NOMO-1 (cell line): ENCODE results near the gene GSE1.

ENCODE experiments used
- DNase-seq, 2 experiments: peaks; one replicate each; lab custom pipeline; 2025; ENCODE audit not compliant: unreplicated experiment in 2 of 2; lab: John Stamatoyannopoulos, UW

The GSE1 gene

GRCh38 chr16:85631230-85631629 is 18.1 kb downstream of the GSE1 start:
- no peak for DNase-seq

GRCh38 chr16:85631802-85632393 is 18.8 kb downstream of the GSE1 start:
- no peak for DNase-seq

GRCh38 chr16:85632709-85633437 is 19.8 kb downstream of the GSE1 start:
- no peak for DNase-seq

GRCh38 chr16:85633438-85633743 is 20.3 kb downstream of the GSE1 start:
- DNase-seq: no peak

- no peak for DNase-seq
These were observed 20.8 kb downstream of the GSE1 start for GRCh38 chr16:85633888-85634287.

- no peak for DNase-seq
These were observed 21.8 kb downstream of the GSE1 start for GRCh38 chr16:85634747-85635544.

- DNase-seq: no peak
These were observed 22.5 kb downstream of the GSE1 start for GRCh38 chr16:85635545-85636140.

GRCh38 chr16:85636234-85636812 is 23.2 kb downstream of the GSE1 start:
- no peak for DNase-seq

- no peak for DNase-seq
These were observed 24.1 kb downstream of the GSE1 start for GRCh38 chr16:85637061-85637807.

GRCh38 chr16:85637808-85638647 is 24.9 kb downstream of the GSE1 start:
- DNase-seq: no peak

- no peak for DNase-seq
These were observed 25.7 kb downstream of the GSE1 start for GRCh38 chr16:85638695-85639409.

- no peak for DNase-seq
These were observed 26.6 kb downstream of the GSE1 start for GRCh38 chr16:85639529-85640253.

GRCh38 chr16:85640254-85640558 is 27.1 kb downstream of the GSE1 start:
- DNase-seq: no peak

GRCh38 chr16:85640585-85640984 is 27.5 kb downstream of the GSE1 start:
- no peak for DNase-seq

GRCh38 chr16:85641305-85641704 is 28.2 kb downstream of the GSE1 start:
- no peak for DNase-seq

GRCh38 chr16:85641776-85642176 is 28.7 kb downstream of the GSE1 start:
- no peak for DNase-seq

- no peak for DNase-seq
These were observed 29.7 kb downstream of the GSE1 start for GRCh38 chr16:85642762-85643358.

GRCh38 chr16:85643631-85644030 is 30.5 kb downstream of the GSE1 start:
- DNase-seq: no peak
